PC-3 (cell line): Measurements from ENCODE around the gene CKAP2. TPM values are rescaled to one million over a fixed set of nuclear protein-coding genes. Genes with fewer than 3 reads are reported as not detected.
"Not testable (repeated sequence)": the region's sequence is repeated elsewhere in the genome, so short reads cannot be mapped to it uniquely, and the experiment has no call there.

Experiments
- ATAC-seq: fragments of 200-7000 bp; cut with Tn5 transposase; 2 replicates; pipeline ENCODE4 v1.9.1; 2020; ENCODE audit warnings: mild to moderate bottlenecking, moderate library complexity
- BruUV-seq: library from RNA; stranded (reverse); fragments of 400-500 nt; replicated peaks from 2 replicates; lab custom pipeline; 2021; lab: Mats Ljungman, UMichigan
- CTCF ChIA-PET: fragments of 300-600 bp; sonication (Branson Sonifier 250); formaldehyde crosslinking; loops from one replicate; lab custom pipeline; 2022; ENCODE audit warnings: antibody characterized with exemption; lab: Charles Lee
- POLR2A ChIA-PET: fragments of 300-600 bp; sonication (Branson Sonifier 250); formaldehyde crosslinking; loops from one replicate; lab custom pipeline; 2022; ENCODE audit warnings: antibody characterized with exemption; ENCODE audit not compliant: unreplicated experiment; lab: Charles Lee
- DNase-seq: peaks from one replicate; pipeline ENCODE4 v3.0.0-alpha.2; 2015
- H2AFZ ChIP-seq: fragments of 300-600 bp; sonication (generic); 2 replicates; pipeline ENCODE4 v1.6.0; 2016; ENCODE audit warnings: antibody characterized with exemption, low read length
- H3F3A ChIP-seq: fragments of 300-600 bp; sonication (generic); one replicate; pipeline ENCODE4 v1.6.0; 2017; ENCODE audit warnings: antibody characterized with exemption, low read length, control low read depth, mild to moderate bottlenecking; ENCODE audit not compliant: unreplicated experiment
- H3K27ac ChIP-seq: fragments of 300-600 bp; sonication (generic); 2 replicates; pipeline ENCODE4 v1.5.1; 2016; ENCODE audit warnings: mild to moderate bottlenecking, low read length
- H3K27me3 ChIP-seq: fragments of 300-600 bp; sonication (generic); 2 replicates; pipeline ENCODE4 v1.6.1; 2016; ENCODE audit warnings: low read length, mixed read lengths
- H3K36me3 ChIP-seq: fragments of 300-600 bp; sonication (generic); 2 replicates; pipeline ENCODE4 v1.6.1; 2016; ENCODE audit warnings: low read depth, mixed run types, low read length, mixed read lengths
- H3K4me1 ChIP-seq: fragments of 300-600 bp; sonication (generic); 2 replicates; pipeline ENCODE4 v1.5.1; 2016; ENCODE audit warnings: low read length; ENCODE audit not compliant: insufficient read depth
- H3K4me2 ChIP-seq: fragments of 300-600 bp; sonication (generic); 2 replicates; pipeline ENCODE4 v1.6.0; 2016; ENCODE audit warnings: low read length
- H3K4me3 ChIP-seq: fragments of 300-600 bp; sonication (generic); 2 replicates; pipeline ENCODE4 v1.5.1; 2016; ENCODE audit warnings: mild to moderate bottlenecking, low read length, mixed read lengths
- H3K79me2 ChIP-seq: fragments of 300-600 bp; sonication (generic); 2 replicates; pipeline ENCODE4 v1.6.1; 2017; ENCODE audit warnings: low read length, mixed read lengths
- H3K9ac ChIP-seq: fragments of 300-600 bp; sonication (generic); 2 replicates; pipeline ENCODE4 v1.6.0; 2016; ENCODE audit warnings: mild to moderate bottlenecking, low read length
- H3K9me2 ChIP-seq: fragments of 300-600 bp; sonication (generic); replicated peaks from 2 replicates; pipeline ENCODE4 v1.6.1; 2016; ENCODE audit warnings: mixed run types, low read length, mixed read lengths
- H3K9me3 ChIP-seq: fragments of 300-600 bp; sonication (generic); 2 replicates; pipeline ENCODE4 v1.6.1; 2016; ENCODE audit warnings: low read length, mixed read lengths
- H4K20me1 ChIP-seq: fragments of 300-600 bp; sonication (generic); 2 replicates; pipeline ENCODE4 v1.6.1; 2016; ENCODE audit warnings: low read length, mixed read lengths
- intact Hi-C: fragments of 100-400 bp; cut with micrococcal nuclease; formaldehyde crosslinking; loops from 2 replicates; pipeline ENCODE4 v1.9.0; 2023
- total RNA-seq: library from RNA; depleted of rRNA; stranded (reverse); fragments of >200 nt; gene quantifications from 2 replicates; pipeline ENCODE4 v1.2.3, GENCODE V29; 2014

The CKAP2 gene
- total RNA-seq, 1 experiment from 2014 or later = 30.7 TPM

DNA sequence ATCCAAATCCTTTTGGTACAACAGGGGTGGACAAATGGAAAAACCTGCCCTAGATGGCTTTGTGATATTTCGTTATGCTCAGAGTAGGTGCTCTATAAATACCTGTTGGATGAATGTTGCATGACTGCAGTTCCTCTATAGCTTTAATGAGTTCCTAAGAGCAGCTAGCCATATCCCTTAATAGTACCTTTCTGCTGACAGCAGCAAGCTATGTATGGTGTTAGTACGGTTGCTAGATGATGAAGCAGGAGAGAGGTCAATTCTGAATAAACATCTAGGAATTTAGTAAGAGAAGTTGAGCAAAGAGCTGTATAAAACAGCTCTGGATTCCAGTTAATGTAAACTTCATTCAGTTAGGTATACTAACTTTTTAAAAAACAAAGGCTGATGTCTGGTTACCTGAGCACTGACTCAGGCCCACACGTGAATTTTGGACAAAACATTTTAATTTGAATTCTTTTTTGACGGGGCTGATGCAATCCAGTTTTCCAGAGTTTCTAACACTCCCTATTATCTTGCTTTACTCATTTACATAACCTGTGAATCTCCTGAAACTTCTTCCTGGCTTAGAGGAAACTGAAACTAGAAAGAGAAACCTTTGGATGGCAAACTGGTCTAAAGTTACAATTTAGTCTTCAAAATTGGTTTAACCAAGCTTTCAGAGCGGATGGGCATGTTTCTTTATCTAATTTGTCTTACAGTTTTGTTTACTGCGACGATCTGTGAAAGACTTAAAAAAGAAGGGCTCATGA, 25.6 kb downstream of the CKAP2 start:
- DNase-seq, H3K9me2 ChIP-seq, H3K27ac ChIP-seq, H3K9me3 ChIP-seq, H3K4me1 ChIP-seq, POLR2A ChIA-PET, H3K9ac ChIP-seq, BruUV-seq, H4K20me1 ChIP-seq, CTCF ChIA-PET, H3K4me3 ChIP-seq, H3K4me2 ChIP-seq, H3F3A ChIP-seq, H3K79me2 ChIP-seq, H3K36me3 ChIP-seq, intact Hi-C loops, H3K27me3 ChIP-seq, H2AFZ ChIP-seq: not testable (repeated sequence)
- ATAC-seq = peak; percentile 97

DNA sequence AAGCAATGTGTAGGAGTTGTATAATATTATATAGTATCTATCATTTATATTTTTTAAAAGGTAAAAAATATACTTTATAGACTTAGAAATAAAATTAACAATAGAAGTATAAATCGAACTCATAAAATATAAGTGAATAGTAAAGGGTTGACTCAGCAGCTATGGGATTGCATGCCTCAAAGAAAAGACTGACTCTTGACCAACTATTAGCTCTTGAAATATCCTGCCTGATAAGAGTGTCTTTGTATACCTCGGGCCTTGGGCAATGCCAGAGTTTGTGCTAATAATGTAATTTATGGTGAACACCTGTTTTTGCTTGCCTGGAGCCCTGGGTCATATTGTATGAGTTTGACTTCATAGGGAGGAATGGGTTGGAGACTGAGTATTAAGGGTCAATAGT, 31.8 kb downstream of the CKAP2 start:
- H3K79me2 ChIP-seq, POLR2A ChIA-PET, H3K4me3 ChIP-seq, CTCF ChIA-PET, H3K4me1 ChIP-seq, H3F3A ChIP-seq, H4K20me1 ChIP-seq, H3K36me3 ChIP-seq, H3K9me3 ChIP-seq, BruUV-seq, H2AFZ ChIP-seq, H3K4me2 ChIP-seq, DNase-seq, H3K9ac ChIP-seq, H3K27me3 ChIP-seq, intact Hi-C loops, H3K9me2 ChIP-seq, H3K27ac ChIP-seq: not testable (repeated sequence)
- peak; percentile 64 for ATAC-seq

- H3K9ac ChIP-seq, H3K79me2 ChIP-seq, H4K20me1 ChIP-seq, H3K4me3 ChIP-seq, H3K36me3 ChIP-seq, H3F3A ChIP-seq, intact Hi-C loops, H3K9me2 ChIP-seq, BruUV-seq, CTCF ChIA-PET, H3K4me1 ChIP-seq, DNase-seq, H3K9me3 ChIP-seq, H3K4me2 ChIP-seq, ATAC-seq, H3K27me3 ChIP-seq, H3K27ac ChIP-seq, H2AFZ ChIP-seq, POLR2A ChIA-PET: not testable (repeated sequence)
These were observed 33.5 kb downstream of the CKAP2 start for GRCh38 chr13:52488763-52489162.

- H2AFZ ChIP-seq, H3K9me3 ChIP-seq, ATAC-seq, POLR2A ChIA-PET, H4K20me1 ChIP-seq, BruUV-seq, H3F3A ChIP-seq, H3K9ac ChIP-seq, DNase-seq, intact Hi-C loops, CTCF ChIA-PET, H3K27ac ChIP-seq, H3K27me3 ChIP-seq, H3K79me2 ChIP-seq, H3K9me2 ChIP-seq, H3K36me3 ChIP-seq, H3K4me3 ChIP-seq, H3K4me1 ChIP-seq, H3K4me2 ChIP-seq: not testable (repeated sequence)
These were observed 35.7 kb downstream of the CKAP2 start for GRCh38 chr13:52491015-52491414.

DNA sequence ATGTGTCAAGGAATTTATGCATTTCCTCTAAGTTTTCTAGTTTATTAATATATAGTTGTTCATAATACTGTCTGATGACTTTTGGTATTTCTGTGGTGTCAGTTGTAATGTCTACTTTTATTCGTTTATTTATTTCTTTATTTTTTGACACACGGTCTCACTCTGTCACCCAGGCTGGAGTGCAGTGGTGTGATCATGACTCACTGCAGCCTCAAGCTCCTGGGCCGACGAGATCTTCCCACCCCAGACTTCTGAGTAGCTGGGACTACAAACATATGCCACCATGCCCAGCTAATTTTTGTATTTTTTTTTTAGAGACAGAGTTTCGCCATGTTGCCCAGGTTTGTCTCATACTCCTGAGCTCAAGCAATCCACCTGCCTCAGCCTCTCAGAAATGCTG, 39.0 kb downstream of the CKAP2 start:
- H3K36me3 ChIP-seq, intact Hi-C loops: not testable (repeated sequence)

DNA sequence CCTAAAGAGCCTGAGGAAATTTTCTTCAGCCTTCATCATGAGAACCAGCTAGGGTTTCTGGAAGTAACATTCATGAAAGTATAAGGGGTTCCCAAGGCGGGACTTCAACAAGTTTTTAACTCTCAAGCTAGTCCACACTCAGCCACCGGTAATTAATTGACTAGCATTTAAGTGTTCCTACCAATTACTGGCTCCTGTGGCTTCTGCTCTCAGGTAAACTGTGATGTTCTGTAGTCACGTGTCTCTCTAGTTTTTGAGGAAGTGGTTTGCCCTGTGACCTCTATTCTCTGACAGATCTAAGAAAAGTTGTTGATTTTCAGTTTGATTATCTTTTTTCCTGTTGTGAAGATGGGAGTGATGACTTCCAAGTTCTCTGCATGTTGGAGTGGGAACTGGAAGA, 42.7 kb downstream of the CKAP2 start:
- DNase-seq, H3K4me3 ChIP-seq, H3F3A ChIP-seq, ATAC-seq, H3K4me2 ChIP-seq, H3K36me3 ChIP-seq, intact Hi-C loops, H3K4me1 ChIP-seq, H3K9me2 ChIP-seq, H3K27ac ChIP-seq, H4K20me1 ChIP-seq, H3K9me3 ChIP-seq, BruUV-seq, CTCF ChIA-PET, H3K79me2 ChIP-seq, POLR2A ChIA-PET, H3K9ac ChIP-seq, H3K27me3 ChIP-seq, H2AFZ ChIP-seq: not testable (repeated sequence)

More for the DNA sequence above, 39.0 kb downstream of the CKAP2 start:
- BruUV-seq, H3F3A ChIP-seq, CTCF ChIA-PET, H4K20me1 ChIP-seq, H3K79me2 ChIP-seq, H3K27me3 ChIP-seq, H2AFZ ChIP-seq, H3K9me3 ChIP-seq, DNase-seq, ATAC-seq, H3K9me2 ChIP-seq, H3K9ac ChIP-seq, H3K27ac ChIP-seq, H3K4me2 ChIP-seq, POLR2A ChIA-PET, H3K4me1 ChIP-seq, H3K4me3 ChIP-seq: not testable (repeated sequence)

DNA sequence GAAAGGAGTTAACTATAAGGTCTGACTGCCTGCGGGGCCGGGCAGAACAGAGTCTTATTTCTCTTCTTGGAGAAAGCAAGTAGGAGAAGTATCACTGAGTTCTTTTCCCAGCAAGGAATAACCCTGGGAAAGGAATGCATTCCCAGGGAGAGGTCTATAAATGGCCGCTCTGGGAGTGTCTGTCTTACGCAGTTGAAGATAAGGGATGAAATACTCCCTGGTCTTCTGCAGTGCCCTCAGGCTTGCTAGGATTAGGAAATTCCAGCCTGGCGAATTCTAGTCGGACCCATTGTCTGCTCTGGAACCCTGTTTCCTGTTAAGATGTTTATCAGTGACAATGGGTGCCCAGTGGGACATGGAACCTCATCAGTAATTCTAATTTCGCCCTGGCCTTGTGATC, 47.0 kb downstream of the CKAP2 start:
- H3K4me2 ChIP-seq, intact Hi-C loops, H4K20me1 ChIP-seq, H3F3A ChIP-seq, DNase-seq, BruUV-seq, H3K79me2 ChIP-seq, H3K4me3 ChIP-seq, H3K9me3 ChIP-seq, POLR2A ChIA-PET, CTCF ChIA-PET, H3K36me3 ChIP-seq, H3K27ac ChIP-seq, H3K9ac ChIP-seq, H3K4me1 ChIP-seq, ATAC-seq, H3K9me2 ChIP-seq, H3K27me3 ChIP-seq, H2AFZ ChIP-seq: not testable (repeated sequence)
